Muscle of leg (tissue), 16 donors: Measurements from ENCODE around the gene ATP9A. TPM values are rescaled to one million over a fixed set of nuclear protein-coding genes. Genes with fewer than 3 reads are reported as not detected.
"Not testable (repeated sequence)": the region's sequence is repeated elsewhere in the genome, so short reads cannot be mapped to it uniquely, and the experiment has no call there.

Experiments
- DNase-seq: peaks from one replicate; pipeline ENCODE4 v3.0.0; 2013
- H3K27ac ChIP-seq: one replicate; pipeline ENCODE4 v1.5.1; 2013; ENCODE audit warnings: mild to moderate bottlenecking, low read length, control low read depth
- H3K27me3 ChIP-seq: one replicate; pipeline ENCODE4 v1.6.1; 2013; ENCODE audit warnings: low read length; ENCODE audit not compliant: control insufficient read depth, insufficient read depth
- H3K36me3 ChIP-seq: one replicate; pipeline ENCODE4 v1.6.1; 2013; ENCODE audit warnings: low read length; ENCODE audit not compliant: control insufficient read depth, insufficient read depth
- H3K4me1 ChIP-seq: one replicate; pipeline ENCODE4 v1.6.1; 2013; ENCODE audit warnings: low read length; ENCODE audit not compliant: control insufficient read depth, insufficient read depth
- H3K4me3 ChIP-seq: one replicate; pipeline ENCODE4 v1.5.1; 2013; ENCODE audit warnings: low read length, control low read depth
- H3K9me3 ChIP-seq: replicated peaks from 2 replicates; pipeline ENCODE4 v1.6.1; 2013; ENCODE audit warnings: low read depth, low read length; ENCODE audit not compliant: control insufficient read depth
- WGBS: methylation state at CpG from one replicate; pipeline ENCODE4 v1.1.5; 2013; ENCODE audit warnings: missing lambda C conversion rate; ENCODE audit not compliant: insufficient coverage; 5-methylcytosine and 5-hydroxymethylcytosine counted together
- long read RNA-seq, 11 donors: transcript quantifications; one replicate each; lab custom pipeline, GENCODE V29; 2026
- polyA plus RNA-seq, 8 donors: library from polyadenylated mRNA; unstranded; fragments of 120-200 nt; gene quantifications; one replicate each; pipeline versions ENCODE4 v1.2.1 to v1.2.3, GENCODE V29; 2013; ENCODE audit warnings: inconsistent platforms in 1 of 8, low replicate concordance in 1 of 8; ENCODE audit not compliant: insufficient read length in 8 of 8, insufficient read depth in 1 of 8
- total RNA-seq: library from RNA; stranded (reverse); fragments of 120-200 nt; gene quantifications from one replicate; pipeline ENCODE4 v1.2.4, GENCODE V29; 2013

ATP9A gene
- total RNA-seq: 39.4 TPM
- 10 to 100 TPM; 45.6 to 79.4 (median 51.2) TPM for polyA plus RNA-seq
- long read RNA-seq, donor 1, full-length matches to known transcripts: 2 of 2 reads
- long read RNA-seq, donor 1, partial matches to known transcripts: 0 of 2 reads
- long read RNA-seq, donor 1, other reads (novel, unspliced or antisense): 0 of 2 reads
- long read RNA-seq, donor 2: 0 reads
- long read RNA-seq, donor 3, full-length matches to known transcripts: 12 of 12 reads
- long read RNA-seq, donor 3, partial matches to known transcripts: 0 of 12 reads
- long read RNA-seq, donor 3, other reads (novel, unspliced or antisense): 0 of 12 reads
- long read RNA-seq, donor 4, full-length matches to known transcripts: 1 of 1 reads
- long read RNA-seq, donor 4, partial matches to known transcripts: 0 of 1 reads
- long read RNA-seq, donor 4, other reads (novel, unspliced or antisense): 0 of 1 reads
- long read RNA-seq, donor 5, full-length matches to known transcripts: 2 of 2 reads
- long read RNA-seq, donor 5, partial matches to known transcripts: 0 of 2 reads
- long read RNA-seq, donor 5, other reads (novel, unspliced or antisense): 0 of 2 reads
- long read RNA-seq, donor 6, full-length matches to known transcripts: 6 of 11 reads
- long read RNA-seq, donor 6, partial matches to known transcripts: 5 of 11 reads
- long read RNA-seq, donor 6, other reads (novel, unspliced or antisense): 0 of 11 reads
- long read RNA-seq, donor 7: 0 reads
- long read RNA-seq, donor 8: 0 reads
- long read RNA-seq, donor 9, full-length matches to known transcripts: 4 of 4 reads
- long read RNA-seq, donor 9, partial matches to known transcripts: 0 of 4 reads
- long read RNA-seq, donor 9, other reads (novel, unspliced or antisense): 0 of 4 reads
- long read RNA-seq, donor 10, full-length matches to known transcripts: 1 of 7 reads
- long read RNA-seq, donor 10, partial matches to known transcripts: 6 of 7 reads
- long read RNA-seq, donor 10, other reads (novel, unspliced or antisense): 0 of 7 reads
- long read RNA-seq, donor 11, full-length matches to known transcripts: 2 of 9 reads
- long read RNA-seq, donor 11, partial matches to known transcripts: 7 of 9 reads
- long read RNA-seq, donor 11, other reads (novel, unspliced or antisense): 0 of 9 reads

- peaks cover 8% of the 10 kb centered on the region for H3K27me3 ChIP-seq
- no peaks in the 10 kb centered on the region for H3K9me3 ChIP-seq
- H3K4me1 ChIP-seq: peaks cover 5% of the 10 kb centered on the region
- no peaks in the 10 kb centered on the region for H3K36me3 ChIP-seq
- WGBS: under 1% methylated on average over 103 of the region's 131 CpGs
- H3K27ac ChIP-seq: peak within 1 kb of the TSS; percentile 51
- DNase-seq: peak; percentile 56
- peak within 1 kb of the TSS; percentile 82 for H3K4me3 ChIP-seq
These were observed at the start of gene ATP9A for GRCh38 chr20:51767867-51768758. TSS of gene ATP9A (minus strand) at chr20:51768390. CDS start at chr20:51768369, 21 bp downstream.

- DNase-seq, H3K4me3 ChIP-seq, H3K36me3 ChIP-seq, H3K27me3 ChIP-seq, H3K9me3 ChIP-seq, H3K27ac ChIP-seq, H3K4me1 ChIP-seq: not testable (repeated sequence)
- 90% methylated on average over 2 of the region's 8 CpGs for WGBS
These were observed 48.7 kb upstream of the ATP9A start for GRCh38 chr20:51816856-51817255.

GRCh38 chr20:51815383-51816076 lies 47.3 kb upstream of the ATP9A start:
- Histone ChIP-seq H3K27me3 (no peaks in the 10 kb centered on the region), H3K9me3 (no peaks in the 10 kb centered on the region), H3K27ac (no peak overlapping the region), H3K4me3 (no peak overlapping the region), H3K4me1 (no peaks in the 10 kb centered on the region), H3K36me3 (no peaks in the 10 kb centered on the region)
- DNase-seq: no peak
- 61% methylated on average over 5 of the region's 5 CpGs for WGBS

- H3K4me1 ChIP-seq: no peaks in the 10 kb centered on the region
- H3K27ac ChIP-seq: no peak overlapping the region
- no peaks in the 10 kb centered on the region for H3K9me3 ChIP-seq
- no peaks in the 10 kb centered on the region for H3K27me3 ChIP-seq
- DNase-seq: no peak
- no peaks in the 10 kb centered on the region for H3K36me3 ChIP-seq
- 88% methylated on average over 4 of the region's 4 CpGs for WGBS
- H3K4me3 ChIP-seq: no peak overlapping the region
These were observed 44.7 kb upstream of the ATP9A start for GRCh38 chr20:51812861-51813260.

GRCh38 chr20:51811514-51812128 lies 43.4 kb upstream of the ATP9A start:
- WGBS: no CpG with 5 or more reads among the region's 8 CpGs
- no peak overlapping the region for H3K27ac ChIP-seq

GRCh38 chr20:51811042-51811355 lies 42.8 kb upstream of the ATP9A start:
- no peak for DNase-seq
- Histone ChIP-seq H3K4me1 (no peaks in the 10 kb centered on the region), H3K9me3 (no peaks in the 10 kb centered on the region), H3K4me3 (no peak overlapping the region), H3K36me3 (no peaks in the 10 kb centered on the region), H3K27ac (no peak overlapping the region), H3K27me3 (no peaks in the 10 kb centered on the region)
- no CpG with 5 or more reads among the region's 3 CpGs for WGBS

More at GRCh38 chr20:51811514-51812128, 43.4 kb upstream of the ATP9A start:
- H3K4me1 ChIP-seq: no peaks in the 10 kb centered on the region
- no peaks in the 10 kb centered on the region for H3K27me3 ChIP-seq
- no peaks in the 10 kb centered on the region for H3K9me3 ChIP-seq
- DNase-seq: no peak
- no peaks in the 10 kb centered on the region for H3K36me3 ChIP-seq
- H3K4me3 ChIP-seq: no peak overlapping the region

DNA sequence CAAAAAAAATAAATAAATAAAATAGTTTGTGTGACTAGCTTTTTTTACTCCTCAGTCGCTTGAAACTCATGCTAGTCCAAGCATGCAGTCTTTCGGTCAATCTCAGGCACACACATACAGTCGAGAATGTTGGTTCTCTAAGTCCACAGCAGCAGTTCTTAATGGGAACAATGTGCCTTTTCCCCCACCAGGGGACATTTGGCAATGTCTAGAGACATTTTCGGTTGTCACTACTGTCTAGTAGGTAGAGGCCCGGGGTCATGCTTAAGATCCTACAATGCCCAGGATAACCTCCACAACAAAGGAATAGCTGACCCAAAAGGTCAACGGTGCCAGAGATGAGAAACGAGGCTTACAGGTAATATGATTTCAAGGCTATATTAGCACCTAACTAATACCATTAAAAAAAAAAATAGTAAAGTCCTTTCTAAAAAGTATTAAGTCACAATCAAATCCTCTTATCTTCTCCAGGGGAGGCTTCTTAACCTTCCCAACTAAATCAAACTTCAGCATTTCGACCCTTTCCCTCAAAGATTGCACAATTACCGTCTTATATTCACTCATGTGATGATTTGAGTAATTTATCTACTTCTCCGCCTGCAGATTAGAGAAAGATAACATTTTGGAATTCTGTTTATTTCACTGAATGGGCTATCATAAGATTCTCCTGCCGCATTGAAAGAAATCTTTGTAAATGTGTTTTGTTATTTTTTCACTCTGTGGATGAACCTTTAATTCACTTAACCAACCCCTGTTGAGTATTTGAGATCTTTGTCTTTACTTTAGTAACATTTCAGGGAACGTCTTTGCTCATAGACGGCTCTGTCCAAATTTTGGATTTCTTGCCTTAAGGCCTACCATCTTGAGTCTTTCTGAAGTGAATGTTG lies 42.2 kb upstream of the ATP9A start:
- no peak overlapping the region for H3K4me3 ChIP-seq
- DNase-seq: no peak
- H3K36me3 ChIP-seq: no peaks in the 10 kb centered on the region
- H3K4me1 ChIP-seq: no peaks in the 10 kb centered on the region
- 88% methylated on average over 3 of the region's 13 CpGs for WGBS
- no peaks in the 10 kb centered on the region for H3K27me3 ChIP-seq
- H3K27ac ChIP-seq: no peak overlapping the region
- no peaks in the 10 kb centered on the region for H3K9me3 ChIP-seq

DNA sequence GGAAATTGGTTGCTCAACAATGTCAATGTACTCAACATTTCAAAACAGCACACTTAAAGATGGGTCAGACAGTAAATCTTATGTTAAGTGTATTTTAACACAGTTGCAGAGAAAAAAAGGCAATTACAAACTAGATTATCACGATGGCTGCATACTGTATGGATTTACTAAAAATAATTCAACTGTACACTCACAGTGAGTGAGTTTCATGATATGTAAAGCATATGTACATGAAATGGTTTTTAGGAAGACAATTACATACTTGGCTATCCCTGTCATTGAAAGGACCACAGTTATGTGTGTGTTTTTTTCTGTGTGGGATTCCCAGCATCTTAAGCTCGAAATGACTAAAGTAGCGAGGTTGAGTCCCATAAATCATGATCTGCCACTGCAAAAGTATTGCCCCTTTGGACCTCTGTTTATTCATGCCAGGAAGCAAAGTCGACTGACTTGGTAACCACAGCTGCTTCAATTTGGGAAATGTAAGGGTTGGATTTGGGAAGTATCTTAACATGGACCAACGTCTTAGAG lies 39.6 kb upstream of the ATP9A start:
- H3K36me3 ChIP-seq: no peaks in the 10 kb centered on the region
- H3K4me3 ChIP-seq: no peak overlapping the region
- DNase-seq: no peak
- H3K4me1 ChIP-seq: no peaks in the 10 kb centered on the region
- peaks cover 6% of the 10 kb centered on the region for H3K27me3 ChIP-seq
- H3K9me3 ChIP-seq: no peaks in the 10 kb centered on the region
- H3K27ac ChIP-seq: no peak overlapping the region
- WGBS: 39% methylated on average over 2 of the region's 5 CpGs
